ENCODE results near the gene CCDC9B. TPM values are rescaled to one million over a fixed set of nuclear protein-coding genes. Genes with fewer than 3 reads are reported as not detected.

The CCDC9B gene
- total RNA-seq, 2 donors from 2014 or later: 31.8 to 32.2 TPM

DNA sequence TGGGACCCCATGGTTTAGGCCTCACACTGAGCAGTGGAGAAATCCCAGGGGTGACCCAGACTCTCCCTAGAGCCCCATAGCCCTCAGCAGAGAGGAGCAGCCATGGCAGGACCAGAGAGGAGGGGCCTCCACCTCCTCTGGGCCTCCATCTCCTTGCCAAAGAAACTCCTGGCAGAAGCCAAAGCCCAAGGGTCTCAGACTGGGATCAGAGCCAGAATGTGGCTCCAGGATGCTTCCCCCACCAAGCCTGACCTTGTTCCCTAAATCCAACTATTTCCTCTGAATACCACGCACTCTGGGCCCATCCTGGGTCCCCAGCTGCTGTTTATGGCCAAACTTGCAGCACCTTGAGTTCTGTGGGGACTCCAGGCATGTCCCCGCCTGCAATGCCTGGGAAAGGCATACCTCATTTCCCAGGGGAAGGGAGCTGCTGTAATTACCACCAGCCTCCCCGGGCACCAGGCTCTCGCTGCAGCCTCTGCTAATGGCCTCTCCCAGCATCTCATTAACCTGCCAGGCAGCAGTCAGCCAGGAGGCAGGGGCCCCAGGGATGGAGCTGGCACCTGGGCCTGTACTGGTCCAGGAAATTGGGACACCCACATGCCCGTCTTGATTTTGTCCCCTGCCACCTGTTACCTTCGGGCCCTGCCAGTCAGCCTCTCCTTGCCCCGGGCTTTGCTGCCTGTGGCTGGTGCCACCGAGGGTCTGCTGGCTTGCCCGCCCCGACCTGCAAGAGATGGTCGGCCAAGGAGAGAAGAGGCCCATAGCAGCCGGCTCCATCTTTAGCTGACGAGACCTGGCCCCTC lies 4.6 kb downstream of the CCDC9B start:
- DNase-seq (ENCODE audit: low spot score): no peak
- no peak overlapping the region for H3K4me3 ChIP-seq
- H3K27ac ChIP-seq: peak overlapping the region; percentile 96 to 97
- H3K9me3 ChIP-seq: no peaks in the 10 kb centered on the region
- TF ChIP-seq, protein P1, sequence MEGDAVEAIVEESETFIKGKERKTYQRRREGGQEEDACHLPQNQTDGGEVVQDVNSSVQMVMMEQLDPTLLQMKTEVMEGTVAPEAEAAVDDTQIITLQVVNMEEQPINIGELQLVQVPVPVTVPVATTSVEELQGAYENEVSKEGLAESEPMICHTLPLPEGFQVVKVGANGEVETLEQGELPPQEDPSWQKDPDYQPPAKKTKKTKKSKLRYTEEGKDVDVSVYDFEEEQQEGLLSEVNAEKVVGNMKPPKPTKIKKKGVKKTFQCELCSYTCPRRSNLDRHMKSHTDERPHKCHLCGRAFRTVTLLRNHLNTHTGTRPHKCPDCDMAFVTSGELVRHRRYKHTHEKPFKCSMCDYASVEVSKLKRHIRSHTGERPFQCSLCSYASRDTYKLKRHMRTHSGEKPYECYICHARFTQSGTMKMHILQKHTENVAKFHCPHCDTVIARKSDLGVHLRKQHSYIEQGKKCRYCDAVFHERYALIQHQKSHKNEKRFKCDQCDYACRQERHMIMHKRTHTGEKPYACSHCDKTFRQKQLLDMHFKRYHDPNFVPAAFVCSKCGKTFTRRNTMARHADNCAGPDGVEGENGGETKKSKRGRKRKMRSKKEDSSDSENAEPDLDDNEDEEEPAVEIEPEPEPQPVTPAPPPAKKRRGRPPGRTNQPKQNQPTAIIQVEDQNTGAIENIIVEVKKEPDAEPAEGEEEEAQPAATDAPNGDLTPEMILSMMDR (IDR thresholded peaks at IDR 0.05): no peak
- no peaks in the 10 kb centered on the region for H3K27me3 ChIP-seq
- peaks cover 0 to 89% of the 10 kb centered on the region in 2 donors for H3K4me1 ChIP-seq
- H3K36me3 ChIP-seq: peaks cover 26% of the 10 kb centered on the region

DNA sequence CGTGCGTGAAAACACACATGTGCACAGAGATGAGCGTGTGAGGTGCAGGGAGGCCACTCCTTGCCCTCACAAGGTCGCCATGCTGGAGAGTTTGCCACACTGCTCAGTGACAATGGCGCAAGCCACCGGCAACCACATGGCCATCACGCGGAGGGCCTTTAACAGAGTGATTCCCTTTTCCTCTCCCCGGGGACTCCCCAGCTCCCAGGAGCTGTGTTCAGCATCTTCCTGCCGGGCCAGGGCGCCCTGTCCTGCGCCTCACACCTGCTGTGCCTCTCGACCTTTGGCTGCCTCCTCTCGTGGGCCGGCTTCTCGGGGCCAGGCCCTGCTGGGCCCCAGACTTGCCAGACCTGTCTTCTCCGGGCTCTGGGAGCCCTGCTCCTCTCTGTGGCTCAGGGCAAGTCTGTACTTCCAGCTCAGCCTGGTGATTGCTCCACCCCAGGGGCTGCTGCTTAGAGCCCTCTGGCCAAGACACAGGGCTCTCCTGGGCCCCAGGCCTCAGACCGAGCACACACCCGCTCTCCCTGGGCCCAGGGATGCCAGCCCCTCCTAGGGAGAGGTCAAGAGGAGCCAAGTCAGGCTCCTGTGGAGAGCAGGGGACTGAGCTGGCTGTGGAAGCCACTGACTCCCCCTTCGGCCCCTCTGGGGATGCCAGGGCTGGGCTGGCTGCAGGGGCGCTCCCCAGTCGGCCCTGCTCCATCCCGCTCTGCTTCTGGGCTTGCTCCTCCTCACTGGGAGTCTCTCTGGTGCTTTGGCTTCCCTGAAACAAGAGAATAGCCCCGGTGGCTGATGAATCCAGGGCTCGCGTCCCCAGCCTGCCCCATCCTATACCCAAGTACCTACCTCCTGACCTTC lies 5.6 kb downstream of the CCDC9B start:
- DNase-seq (ENCODE audit: low spot score): no peak
- peaks cover 0 to 89% of the 10 kb centered on the region in 2 donors for H3K4me1 ChIP-seq

DNA sequence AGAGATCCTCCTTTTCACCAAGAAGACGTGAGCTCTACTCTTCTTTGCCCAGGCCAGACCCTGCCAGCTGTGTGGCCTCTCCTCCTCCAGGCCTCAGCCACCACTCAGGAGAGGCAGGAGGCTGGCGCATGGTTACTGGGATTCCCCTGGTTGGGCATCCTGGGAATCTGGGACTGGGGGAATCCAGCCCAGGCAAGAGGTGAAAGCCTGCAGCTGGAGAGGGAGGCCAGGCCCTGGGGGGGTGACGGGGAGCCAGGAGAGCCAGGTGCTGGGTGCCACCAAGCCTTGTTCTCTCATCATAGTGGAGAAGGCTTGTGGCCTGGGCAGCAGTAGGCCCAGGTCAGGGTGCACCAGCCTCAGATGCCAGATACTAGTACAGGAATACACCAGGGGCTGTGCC lies 6.2 kb downstream of the CCDC9B start:
- no peak for DNase-seq (ENCODE audit: low spot score)
- TF ChIP-seq, protein P1 (IDR thresholded peaks at IDR 0.05): no peak
- Histone ChIP-seq H3K27me3 (no peaks in the 10 kb centered on the region), H3K4me1 (peaks cover 0 to 89% of the 10 kb centered on the region in 2 donors), H3K27ac (peak overlapping the region; percentile 96 to 97), H3K4me3 (no peak overlapping the region), H3K9me3 (no peaks in the 10 kb centered on the region), H3K36me3 (peaks cover 26% of the 10 kb centered on the region)

More for the DNA sequence above, 5.6 kb downstream of the CCDC9B start:
- Histone ChIP-seq H3K27ac (peak overlapping the region; percentile 96 to 97), H3K9me3 (no peaks in the 10 kb centered on the region), H3K36me3 (peaks cover 26% of the 10 kb centered on the region), H3K27me3 (no peaks in the 10 kb centered on the region), H3K4me3 (no peak overlapping the region)
- TF ChIP-seq, protein P1 (IDR thresholded peaks at IDR 0.05): no peak

DNA sequence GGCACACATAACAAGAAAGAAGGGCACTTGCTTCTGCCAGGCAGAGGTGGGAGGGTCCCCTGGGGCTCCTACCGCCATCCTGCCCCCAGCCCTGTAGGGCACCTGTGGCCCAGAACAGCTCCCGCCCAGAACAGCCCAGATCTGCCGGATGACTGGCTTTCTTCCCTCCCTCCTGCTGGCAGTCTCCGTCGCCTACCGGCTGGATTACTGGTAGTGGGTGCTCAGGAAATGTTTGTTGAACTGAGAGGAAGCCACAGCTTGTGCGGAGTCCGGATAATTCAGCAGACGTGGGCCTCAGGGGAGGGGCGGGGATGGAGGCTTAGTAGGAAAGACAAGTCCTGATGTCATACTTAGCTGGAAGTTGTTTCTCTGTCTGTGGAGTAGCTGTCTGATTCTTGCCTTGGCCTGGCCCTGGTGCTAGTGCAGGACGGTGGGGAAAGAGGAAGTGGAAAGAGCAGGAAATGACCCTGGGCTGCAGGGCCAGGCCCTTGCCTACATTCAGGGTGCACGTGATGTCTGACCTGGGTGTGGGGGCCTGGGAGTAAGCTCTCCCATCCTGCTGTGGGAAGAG lies 6.7 kb downstream of the CCDC9B start:
- no peaks in the 10 kb centered on the region for H3K27me3 ChIP-seq
- no peaks in the 10 kb centered on the region for H3K9me3 ChIP-seq
- H3K27ac ChIP-seq: peak overlapping the region; percentile 96 to 97
- peaks cover 26% of the 10 kb centered on the region for H3K36me3 ChIP-seq
- TF ChIP-seq, protein P1 (IDR thresholded peaks at IDR 0.05): no peak
- DNase-seq (ENCODE audit: low spot score): peak; percentile 81
- H3K4me3 ChIP-seq: peak overlapping the region in 1 of 2 donors; percentile 10
- peaks cover 0 to 89% of the 10 kb centered on the region in 2 donors for H3K4me1 ChIP-seq

DNA sequence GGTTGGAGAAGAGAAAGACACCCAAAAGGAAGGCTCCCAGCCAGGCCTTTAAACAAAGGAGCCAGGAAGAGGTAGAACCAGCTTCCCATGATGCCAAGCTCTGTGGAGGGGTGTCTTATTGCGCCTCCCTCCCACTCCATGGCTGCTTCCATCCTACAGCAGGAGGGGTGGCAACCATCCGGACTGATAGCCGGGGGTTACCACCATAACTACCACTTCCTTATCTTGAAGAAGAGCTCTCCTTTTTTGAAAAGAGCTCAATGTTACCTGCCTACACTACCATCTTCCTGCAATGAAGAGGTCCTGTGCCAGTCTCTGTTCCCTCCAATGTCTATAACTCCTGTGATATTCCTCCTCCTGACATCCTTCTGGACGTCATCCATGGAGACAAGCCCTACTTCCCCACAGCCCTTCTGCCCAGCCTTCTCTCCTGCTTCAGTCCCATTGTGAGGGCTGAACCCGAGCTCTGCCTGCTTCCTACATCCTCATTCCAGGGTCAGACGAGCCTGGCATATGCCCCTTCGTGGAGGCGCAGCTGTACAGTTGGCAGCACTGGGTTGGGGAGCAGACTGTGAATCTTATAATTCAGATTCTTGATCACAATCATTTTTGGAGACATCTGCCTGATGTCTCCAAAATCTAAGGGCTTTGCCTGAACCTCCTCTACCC lies 8.5 kb downstream of the CCDC9B start:
- Histone ChIP-seq H3K27ac (peak overlapping the region; percentile 77 to 93), H3K9me3 (no peaks in the 10 kb centered on the region), H3K4me1 (peaks cover 0 to 89% of the 10 kb centered on the region in 2 donors), H3K36me3 (peaks cover 24% of the 10 kb centered on the region), H3K4me3 (no peak overlapping the region), H3K27me3 (no peaks in the 10 kb centered on the region)
- DNase-seq (ENCODE audit: low spot score): no peak
- TF ChIP-seq, protein P1 (IDR thresholded peaks at IDR 0.05): no peak

Data from right atrium auricular region (tissue), 2 donors.